Fibroblast of pulmonary artery (primary cell): Measurements from ENCODE around the gene FH.

Experiments
- DNase-seq: peaks from one replicate; pipeline ENCODE4 v3.0.0-alpha.2; 2010; ENCODE audit warnings: low read depth
- H3K4me3 ChIP-seq: replicated peaks from 2 replicates; pipeline ENCODE4 v1.5.1; 2011; ENCODE audit warnings: low read depth, mild to moderate bottlenecking, control low read depth, low read length, moderate library complexity
- TF ChIP-seq, protein P1 (sequence below): IDR thresholded peaks from 2 replicates; pipeline ENCODE4 v1.5.1; 2011; ENCODE audit warnings: mild to moderate bottlenecking, control low read depth, low read length, inconsistent platforms; ENCODE audit errors: missing control alignments

The FH gene

DNA sequence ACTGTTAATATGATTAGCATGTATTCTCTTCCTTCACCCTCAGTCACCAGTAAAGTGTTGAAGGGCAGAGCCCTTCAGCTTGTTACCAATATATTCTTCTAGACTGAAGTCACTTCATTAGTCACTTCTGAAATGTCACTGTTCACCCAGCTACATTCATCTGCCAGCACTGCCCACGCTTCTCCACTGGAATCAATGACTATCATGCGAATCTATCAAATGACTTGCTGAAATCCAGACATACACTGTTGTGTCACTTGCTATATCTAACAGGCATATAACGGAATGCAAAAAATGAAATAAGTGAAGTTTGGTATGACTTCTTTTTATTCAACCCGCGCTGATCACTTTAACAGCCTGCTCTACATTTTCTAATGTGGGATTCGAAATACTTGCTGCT, 16.1 kb downstream of the FH start:
- H3K4me3 ChIP-seq = no peak overlapping the region
- TF ChIP-seq, protein P1, sequence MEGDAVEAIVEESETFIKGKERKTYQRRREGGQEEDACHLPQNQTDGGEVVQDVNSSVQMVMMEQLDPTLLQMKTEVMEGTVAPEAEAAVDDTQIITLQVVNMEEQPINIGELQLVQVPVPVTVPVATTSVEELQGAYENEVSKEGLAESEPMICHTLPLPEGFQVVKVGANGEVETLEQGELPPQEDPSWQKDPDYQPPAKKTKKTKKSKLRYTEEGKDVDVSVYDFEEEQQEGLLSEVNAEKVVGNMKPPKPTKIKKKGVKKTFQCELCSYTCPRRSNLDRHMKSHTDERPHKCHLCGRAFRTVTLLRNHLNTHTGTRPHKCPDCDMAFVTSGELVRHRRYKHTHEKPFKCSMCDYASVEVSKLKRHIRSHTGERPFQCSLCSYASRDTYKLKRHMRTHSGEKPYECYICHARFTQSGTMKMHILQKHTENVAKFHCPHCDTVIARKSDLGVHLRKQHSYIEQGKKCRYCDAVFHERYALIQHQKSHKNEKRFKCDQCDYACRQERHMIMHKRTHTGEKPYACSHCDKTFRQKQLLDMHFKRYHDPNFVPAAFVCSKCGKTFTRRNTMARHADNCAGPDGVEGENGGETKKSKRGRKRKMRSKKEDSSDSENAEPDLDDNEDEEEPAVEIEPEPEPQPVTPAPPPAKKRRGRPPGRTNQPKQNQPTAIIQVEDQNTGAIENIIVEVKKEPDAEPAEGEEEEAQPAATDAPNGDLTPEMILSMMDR = no peak
- DNase-seq = no peak

DNA sequence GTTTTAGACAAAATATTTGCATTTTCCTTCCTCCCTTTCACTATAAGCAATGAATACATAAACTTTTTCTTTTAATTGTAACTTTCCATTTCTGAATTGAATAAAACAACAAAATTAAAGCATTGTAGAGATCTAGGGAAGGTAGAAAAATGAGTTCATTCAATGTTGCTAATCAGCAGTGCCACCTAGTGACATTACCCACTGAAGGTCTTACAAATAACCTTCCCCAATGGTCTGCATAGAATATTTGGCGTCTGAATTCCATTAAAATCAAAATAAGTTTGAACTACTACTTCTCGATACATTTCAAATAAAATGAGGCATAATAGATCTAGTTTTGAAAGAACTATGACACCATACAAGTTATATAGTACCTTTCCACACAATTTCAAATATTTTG, 19.6 kb downstream of the FH start:
- DNase-seq = peak; percentile 71
- no peak overlapping the region for H3K4me3 ChIP-seq
- TF ChIP-seq, protein P1 = peak; percentile 63

DNA sequence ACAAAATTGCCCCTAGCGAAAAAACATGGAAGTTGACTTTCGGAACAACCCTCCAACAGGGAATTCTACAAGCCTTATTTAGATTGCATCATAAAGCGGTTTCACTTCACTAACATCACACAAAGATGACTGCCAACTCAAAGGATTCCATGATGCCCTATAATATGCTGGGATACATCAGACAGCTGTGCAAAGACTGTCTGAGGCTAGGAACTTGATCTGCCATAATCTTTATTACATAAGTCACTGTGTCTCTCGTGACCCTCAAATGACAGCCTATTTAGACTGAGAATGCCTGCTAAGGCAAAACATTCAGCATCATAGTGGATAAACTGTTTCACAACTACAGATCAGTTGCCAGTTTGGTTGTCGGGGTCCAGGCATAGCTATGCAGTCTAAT, 23.8 kb downstream of the FH start:
- TF ChIP-seq, protein P1 = no peak
- H3K4me3 ChIP-seq = no peak overlapping the region
- DNase-seq = no peak

DNA sequence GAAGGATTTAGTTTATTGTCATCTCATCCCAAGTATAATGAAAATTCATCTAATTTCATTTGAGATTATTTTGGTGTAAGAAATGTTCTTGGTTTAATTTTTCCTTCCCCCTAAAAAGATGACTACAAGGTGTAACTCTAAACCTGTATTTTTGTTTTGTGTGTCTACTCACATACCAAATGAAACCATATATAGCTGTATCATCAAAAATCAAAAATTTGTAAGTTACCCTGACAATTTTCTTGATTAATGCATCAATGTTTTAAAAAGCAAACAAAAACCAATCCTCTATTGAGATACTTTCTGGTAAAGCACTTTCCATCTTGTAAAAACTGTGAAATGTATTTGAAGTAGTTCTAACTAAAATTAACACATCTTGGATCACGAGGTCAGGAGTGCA, 30.8 kb downstream of the FH start:
- H3K4me3 ChIP-seq = no peak overlapping the region
- TF ChIP-seq, protein P1 = no peak
- DNase-seq = no peak

DNA sequence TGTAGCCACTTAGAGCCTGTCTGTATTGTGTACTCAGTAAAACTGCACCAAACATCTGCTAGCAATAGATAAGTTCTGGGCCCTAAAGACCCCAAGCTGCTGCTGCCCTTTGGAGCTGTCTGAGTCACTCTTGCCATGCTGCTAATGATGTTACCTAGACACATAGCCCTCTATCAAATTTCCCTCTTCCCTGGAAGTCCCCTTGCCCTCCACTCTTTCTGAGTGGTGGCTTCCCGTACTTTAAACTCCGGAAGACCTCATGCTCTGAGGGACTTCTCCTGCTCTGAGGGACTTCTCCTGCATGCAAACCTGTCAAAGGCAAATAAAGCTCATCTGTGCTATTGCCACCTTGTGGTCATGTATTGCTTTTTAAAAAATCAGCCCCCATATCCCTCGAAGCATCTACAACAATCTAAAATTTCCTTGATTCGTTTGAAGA, 34.0 kb downstream of the FH start:
- TF ChIP-seq, protein P1 = peak; percentile 48
- H3K4me3 ChIP-seq = no peak overlapping the region
- peak; percentile 33 for DNase-seq

DNA sequence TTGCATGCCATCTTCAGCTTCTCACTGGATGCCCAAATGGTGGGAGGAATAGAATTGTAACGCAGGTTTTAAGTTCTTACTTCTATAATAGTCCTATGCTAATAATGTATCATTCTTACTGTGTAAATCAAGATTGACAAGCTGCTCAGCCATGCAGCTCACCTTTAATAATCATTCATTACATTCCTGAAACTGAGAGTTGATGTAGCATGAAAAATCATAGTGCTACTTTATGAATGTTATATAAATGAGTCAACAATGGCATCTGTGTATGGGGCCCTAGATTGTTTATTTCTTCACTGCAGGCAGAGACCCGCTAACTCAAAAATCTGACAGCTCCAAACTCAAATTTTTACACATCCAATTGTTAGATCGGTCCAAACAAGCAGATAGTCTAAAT, 34.4 kb downstream of the FH start:
- TF ChIP-seq, protein P1 = no peak
- DNase-seq = no peak
- H3K4me3 ChIP-seq = no peak overlapping the region

DNA sequence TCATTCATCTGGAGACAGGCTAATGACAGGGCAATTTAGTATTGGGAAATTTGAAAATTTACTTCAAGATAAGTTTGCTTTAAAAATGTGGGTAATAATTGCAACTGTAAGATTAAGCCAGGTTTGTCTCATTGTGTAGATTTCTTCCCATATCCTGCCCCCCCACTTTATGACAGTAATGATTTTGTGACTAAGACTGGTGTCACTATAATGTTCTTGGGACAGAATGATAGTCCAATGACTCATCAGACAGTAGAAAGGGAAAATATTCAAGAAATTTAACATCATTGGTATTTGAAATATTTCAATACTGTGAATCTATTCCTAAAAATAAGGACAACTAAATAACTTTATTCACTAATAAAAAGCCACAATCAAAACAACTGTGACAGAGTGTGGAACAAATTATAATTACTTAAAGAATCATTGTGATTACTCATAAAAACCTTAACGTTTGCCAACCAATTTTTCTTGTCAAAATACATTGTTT, 36.7 kb downstream of the FH start:
- peak; percentile 47 for DNase-seq
- TF ChIP-seq, protein P1 = no peak
- no peak overlapping the region for H3K4me3 ChIP-seq
